HL-60/S4 (cell line): ENCODE measurements around the gene OR8G1.
"Not testable (repeated sequence)": the region's sequence is repeated elsewhere in the genome, so short reads cannot be mapped to it uniquely, and the experiment has no call there.

Experiments used
- in situ Hi-C: fragments of 300-500 bp; cut with MboI; formaldehyde crosslinking; loops from 2 replicates; pipeline ENCODE4 v1.14.3; 2022; ENCODE audit warnings: low sequenced_read_pairs

Gene OR8G1

DNA sequence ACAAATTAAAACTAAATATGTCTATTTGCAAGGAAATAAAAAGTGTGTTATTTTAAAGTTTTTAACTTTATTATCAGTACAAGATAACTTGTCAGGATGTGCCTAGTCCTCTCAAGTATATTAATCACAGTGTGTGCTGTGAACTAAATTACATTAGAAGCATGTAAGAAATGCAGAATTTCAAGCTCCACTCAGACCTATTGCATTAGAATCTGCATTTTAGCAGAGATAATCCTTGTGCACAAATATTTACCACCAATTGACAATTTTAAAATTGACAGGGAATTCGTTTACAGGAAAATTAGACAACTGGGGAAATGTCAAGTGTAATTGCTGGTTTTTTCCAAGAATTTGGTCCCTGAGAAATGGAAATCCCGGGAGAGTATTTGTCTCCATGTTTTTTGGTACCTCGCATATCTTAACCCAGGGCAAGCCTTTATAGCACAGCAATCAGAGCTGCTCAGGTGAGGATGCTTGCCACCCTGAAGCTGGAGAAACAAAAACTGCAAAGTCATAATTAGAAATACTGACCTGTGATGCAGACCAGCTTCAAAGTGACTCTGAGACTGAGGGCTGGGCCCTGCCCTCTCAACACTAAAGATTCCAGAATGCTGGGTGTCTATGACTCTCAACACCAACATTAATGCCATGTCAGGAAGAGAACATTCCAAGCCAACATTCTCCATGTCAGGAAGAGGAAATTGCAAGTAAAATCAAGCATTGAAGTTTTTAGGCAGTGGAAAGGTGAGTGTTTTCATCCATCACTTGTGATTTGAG lies at the start of gene OR8G1:
OR8G1 (plus strand) TSS at position 475 of the 777 bp plus-strand sequence. CDS start 8,581 bp downstream, outside the sequence.
- in situ Hi-C loops = no loop called here

DNA sequence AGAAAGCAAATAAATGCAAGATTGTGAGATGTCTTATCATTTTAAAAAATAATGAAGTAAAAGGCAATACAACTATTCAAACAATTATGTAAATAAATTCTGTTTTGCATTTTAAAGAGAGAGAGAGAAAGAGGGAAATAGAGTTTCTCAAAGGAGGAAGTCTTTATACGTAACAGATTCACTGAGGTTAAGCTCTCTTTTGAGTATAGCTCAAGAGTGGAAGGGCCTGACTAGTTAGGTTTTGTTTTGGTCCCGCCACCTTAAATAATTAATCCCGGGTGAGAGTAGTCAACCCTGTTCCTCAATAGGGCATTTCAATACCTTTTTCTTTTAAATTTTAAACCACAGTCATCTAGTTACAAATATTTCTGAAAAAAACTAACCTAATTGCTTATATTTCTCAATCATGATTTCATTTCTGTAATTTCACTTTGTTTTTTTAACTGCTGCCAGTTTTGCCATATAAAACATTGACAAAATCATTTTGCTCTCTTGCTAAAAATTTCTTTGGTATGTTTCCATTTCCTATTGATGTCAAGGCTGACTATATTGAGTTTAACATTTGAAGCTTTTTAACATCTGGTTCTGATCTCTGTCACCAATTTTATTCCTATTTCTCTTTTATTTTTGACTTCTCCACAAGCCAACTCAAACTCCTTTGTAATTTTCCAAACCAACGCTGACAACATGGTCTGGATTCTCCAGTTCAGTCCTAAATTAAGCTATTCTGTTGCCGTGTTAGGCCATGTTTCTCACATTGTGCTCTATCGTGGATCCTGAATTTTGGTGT lies 47.5 kb upstream of the OR8G1 start:
- in situ Hi-C loops = no loop called here

DNA sequence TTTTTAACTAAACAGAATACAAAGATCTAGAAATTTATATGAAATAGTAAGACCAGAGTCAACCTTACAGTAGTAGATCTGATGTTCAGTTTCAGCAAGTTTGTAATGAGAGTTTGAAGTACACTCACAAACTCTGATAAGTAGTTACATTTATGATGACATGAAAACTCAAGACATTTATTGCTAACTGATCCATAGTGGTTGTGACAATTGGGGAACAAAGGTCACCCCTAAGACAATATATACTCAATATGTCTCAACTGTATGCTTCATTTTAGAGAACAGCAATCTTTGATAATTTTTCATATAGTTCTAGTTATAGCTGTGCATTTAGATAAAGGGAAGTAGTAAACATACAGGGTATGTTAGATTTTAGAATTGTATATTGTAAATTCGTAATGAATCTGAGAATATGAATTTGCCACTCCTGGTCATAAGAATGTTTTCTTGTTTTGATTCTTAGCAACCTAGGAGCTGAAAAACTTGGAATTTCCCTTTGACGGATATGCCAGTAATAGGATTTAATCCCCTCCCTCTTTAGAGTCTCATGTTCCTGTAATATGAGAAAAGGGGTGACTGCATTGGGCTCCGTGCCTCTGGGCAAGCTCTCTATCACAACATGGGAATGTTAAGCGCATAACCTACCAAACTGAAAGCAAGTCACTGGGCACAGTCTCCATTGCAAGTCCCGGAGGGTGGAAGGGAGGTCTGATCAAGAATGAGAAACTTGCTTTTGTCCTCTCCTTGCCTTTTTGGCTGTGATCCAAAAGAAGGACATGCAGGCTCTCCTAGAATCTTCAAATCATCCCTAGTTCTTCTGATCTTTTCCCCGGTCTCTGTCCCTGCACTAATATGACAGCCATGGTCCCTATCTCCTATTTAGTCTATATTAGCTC lies 46.4 kb upstream of the OR8G1 start:
- in situ Hi-C loops = loop anchor here (5.0 kb wide), 1 partner anchor 122 kb away; no protein-coding TSS in a partner anchor

GRCh38 chr11:124195189-124195734 lies 45.6 kb upstream of the OR8G1 start:
- in situ Hi-C loops = loop anchor here (5.0 kb wide), 1 partner anchor 123 kb away; no protein-coding TSS in a partner anchor

DNA sequence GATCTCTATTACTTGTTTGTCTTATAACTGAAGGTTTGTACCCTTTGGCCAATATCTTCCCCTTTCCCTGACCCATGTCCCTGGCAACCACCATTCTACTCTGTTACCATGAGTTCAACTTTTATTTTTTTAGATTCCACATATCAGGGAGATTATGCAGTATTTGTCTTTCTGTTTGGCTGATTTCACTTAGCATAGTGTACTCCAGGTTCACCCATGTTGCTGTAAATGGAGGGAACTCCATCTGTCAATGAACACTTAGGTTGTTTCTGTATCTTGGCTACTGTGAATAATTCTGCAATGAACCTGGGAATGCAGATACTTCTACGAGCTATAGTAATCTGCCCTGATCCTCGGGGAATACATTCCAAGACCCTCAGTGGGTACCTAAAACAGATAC lies 42.9 kb upstream of the OR8G1 start:
- in situ Hi-C loops = loop anchor here (5.0 kb wide), 1 partner anchor 126 kb away; no protein-coding TSS in a partner anchor

- in situ Hi-C loops = loop anchor here (5.0 kb wide), 1 partner anchor 127 kb away; no protein-coding TSS in a partner anchor
Observed at GRCh38 chr11:124198897-124199296, 42.0 kb upstream of the OR8G1 start.

DNA sequence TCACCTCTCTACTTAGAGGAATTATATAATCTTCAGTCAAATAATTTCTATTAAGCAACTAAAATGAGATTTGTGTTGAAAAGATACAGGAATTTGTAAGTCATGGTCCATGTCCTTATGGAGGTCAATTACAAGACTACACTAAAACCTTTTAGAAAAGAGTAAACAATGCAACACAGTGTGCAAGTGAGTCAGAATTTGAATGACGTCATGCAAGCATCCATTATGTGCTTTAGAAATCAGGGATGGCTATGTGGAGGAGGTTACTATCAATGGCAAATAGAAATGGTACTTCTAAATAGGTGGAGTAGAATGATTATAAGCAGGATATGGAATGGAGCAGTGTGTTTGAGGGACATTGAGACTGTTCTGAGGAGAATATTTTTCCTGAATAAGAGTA lies 41.2 kb upstream of the OR8G1 start:
- in situ Hi-C loops = loop anchor here (5.0 kb wide), 1 partner anchor 127 kb away; no protein-coding TSS in a partner anchor

DNA sequence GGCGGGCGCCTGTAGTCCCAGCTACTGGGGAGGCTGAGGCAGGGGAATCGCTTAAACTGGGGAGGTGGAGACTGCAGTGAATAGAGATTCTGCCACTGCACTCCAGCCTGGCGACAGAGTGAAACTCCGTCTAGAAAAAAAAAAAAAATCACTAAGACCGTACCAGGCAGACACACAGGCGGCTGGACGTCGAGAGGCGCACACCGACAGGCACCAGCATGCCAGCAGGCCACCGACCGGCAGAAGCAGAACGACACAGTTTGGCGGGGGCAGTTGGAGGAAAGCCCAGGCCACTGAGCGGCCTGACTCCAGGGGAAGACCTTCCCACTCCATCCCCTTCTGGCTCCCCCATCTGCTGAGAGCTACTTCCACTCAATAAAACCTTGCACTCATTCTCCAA lies 40.2 kb upstream of the OR8G1 start:
- in situ Hi-C loops = no loop called here

GRCh38 chr11:124202951-124203350 lies 37.9 kb upstream of the OR8G1 start:
- in situ Hi-C loops = no loop called here

- in situ Hi-C loops = no loop called here
Observed at GRCh38 chr11:124204008-124204407, 36.9 kb upstream of the OR8G1 start.

- in situ Hi-C loops = no loop called here
Observed at GRCh38 chr11:124207102-124207792, 33.6 kb upstream of the OR8G1 start.

DNA sequence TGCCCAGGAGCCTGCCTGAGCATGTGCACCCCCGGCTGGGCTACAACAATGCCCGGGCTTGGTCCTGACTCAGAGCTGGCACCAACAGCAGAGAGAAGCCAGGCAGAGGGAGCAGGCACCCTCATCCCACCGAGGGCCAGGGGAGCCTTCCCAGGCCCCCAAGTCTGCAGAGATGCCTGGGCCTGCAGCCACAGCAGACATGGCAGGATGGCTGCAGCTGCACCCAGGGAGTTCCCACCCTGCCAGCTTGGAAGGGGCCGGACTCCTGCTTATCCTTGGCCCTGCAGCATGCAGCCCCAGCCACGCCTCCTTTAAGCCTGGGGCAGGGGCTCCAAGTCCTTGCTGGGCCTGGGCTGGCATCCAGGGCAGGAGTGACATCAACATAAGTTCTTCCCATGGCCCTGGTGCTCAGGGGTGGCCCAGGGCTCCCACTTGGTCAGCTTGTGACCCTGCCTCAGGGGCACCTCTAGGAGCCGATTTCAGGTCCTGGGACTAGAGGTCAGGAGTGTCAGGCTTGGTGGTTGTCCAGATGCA lies 31.0 kb upstream of the OR8G1 start:
- in situ Hi-C loops = no loop called here

DNA sequence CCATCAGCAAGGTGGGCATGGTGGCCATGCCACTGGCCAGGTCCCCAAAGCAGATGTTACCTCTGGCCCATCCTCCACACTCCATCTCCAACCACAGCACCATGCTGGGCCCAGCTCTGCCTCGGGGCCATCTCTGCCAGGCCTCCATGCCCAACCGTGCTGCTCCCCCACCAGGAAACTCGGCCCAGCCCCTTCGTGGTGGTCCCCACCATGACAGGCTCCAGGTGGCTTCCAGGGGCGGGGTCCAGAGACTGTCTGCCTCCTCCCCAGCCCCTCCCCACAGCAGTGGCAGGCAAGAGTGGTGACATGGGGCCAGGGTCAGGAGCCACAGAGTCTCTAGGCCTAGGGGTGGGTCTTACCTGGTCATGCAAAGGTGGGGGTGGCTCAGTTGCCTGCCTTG lies 30.5 kb upstream of the OR8G1 start:
- in situ Hi-C loops = no loop called here

GRCh38 chr11:124211321-124211720 lies 29.6 kb upstream of the OR8G1 start:
- in situ Hi-C loops = no loop called here

DNA sequence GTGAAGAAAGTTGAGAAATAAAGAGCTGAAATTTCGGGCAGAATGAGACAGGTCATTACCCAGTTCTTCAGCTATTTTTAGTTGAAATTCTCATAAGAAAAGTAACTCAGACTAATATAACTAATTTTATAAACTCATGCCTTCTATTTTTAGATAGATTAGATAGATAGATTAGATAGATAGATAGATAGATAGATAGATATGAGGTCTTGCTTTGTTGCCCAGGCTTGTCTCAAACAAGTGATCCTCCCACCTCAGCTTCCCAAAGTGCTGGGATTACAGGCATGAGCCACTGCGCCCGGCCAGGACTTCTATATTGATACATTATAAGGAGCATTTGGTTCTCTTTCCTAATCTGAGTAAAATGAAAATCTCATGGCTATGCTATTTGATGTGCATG lies 26.9 kb upstream of the OR8G1 start:
- in situ Hi-C loops = no loop called here

- in situ Hi-C loops = no loop called here
Observed at GRCh38 chr11:124219126-124219525, 21.8 kb upstream of the OR8G1 start.

DNA sequence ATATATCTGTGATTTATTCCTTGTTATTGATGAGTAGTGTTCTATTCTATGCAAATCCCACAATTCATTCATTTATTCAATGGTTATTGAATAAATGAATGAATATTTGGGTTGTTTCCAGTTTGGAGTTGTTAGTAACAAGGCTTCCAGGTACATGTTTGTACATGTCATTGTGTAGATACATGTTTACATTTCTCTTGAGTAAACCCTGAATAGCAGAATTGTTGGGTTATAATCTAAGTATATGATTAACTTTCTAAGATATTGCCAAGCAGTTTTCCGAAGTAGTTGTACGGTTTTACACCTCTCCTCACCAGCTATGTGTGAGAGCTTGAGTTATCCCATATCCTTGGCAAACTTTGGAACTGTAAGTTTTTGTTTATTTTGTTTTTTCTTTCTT lies 18.5 kb upstream of the OR8G1 start:
- in situ Hi-C loops = no loop called here

- in situ Hi-C loops = not testable (repeated sequence)
Observed at GRCh38 chr11:124224618-124225423, 16.1 kb upstream of the OR8G1 start.

DNA sequence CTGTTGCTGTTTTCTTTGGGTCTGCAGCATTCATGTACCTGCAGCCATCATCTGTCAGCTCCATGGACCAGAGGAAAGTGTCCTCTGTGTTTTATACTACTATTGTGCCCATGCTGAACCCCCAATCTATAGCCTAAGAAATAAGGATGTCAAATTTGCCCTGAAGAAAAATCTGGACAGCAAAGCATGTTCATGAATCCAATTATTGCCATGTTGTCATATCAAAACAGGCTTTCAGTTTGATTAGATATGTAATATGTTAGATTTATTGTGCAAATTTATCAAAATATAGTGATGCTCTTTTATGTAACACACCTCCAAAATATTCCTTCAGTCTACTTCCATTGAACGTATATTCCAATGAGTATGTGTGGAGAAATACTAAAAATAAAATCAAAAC lies 15.4 kb upstream of the OR8G1 start:
- in situ Hi-C loops = no loop called here
